Retina (tissue), 1 donor: ENCODE measurements around the gene OTULINL.
"Not testable (repeated sequence)": the region's sequence is repeated elsewhere in the genome, so short reads cannot be mapped to it uniquely, and the experiment has no call there.

ENCODE experiments used
- DNase-seq: peaks from one replicate; pipeline ENCODE4 v3.0.0-alpha.2; 2016

The OTULINL gene

DNA sequence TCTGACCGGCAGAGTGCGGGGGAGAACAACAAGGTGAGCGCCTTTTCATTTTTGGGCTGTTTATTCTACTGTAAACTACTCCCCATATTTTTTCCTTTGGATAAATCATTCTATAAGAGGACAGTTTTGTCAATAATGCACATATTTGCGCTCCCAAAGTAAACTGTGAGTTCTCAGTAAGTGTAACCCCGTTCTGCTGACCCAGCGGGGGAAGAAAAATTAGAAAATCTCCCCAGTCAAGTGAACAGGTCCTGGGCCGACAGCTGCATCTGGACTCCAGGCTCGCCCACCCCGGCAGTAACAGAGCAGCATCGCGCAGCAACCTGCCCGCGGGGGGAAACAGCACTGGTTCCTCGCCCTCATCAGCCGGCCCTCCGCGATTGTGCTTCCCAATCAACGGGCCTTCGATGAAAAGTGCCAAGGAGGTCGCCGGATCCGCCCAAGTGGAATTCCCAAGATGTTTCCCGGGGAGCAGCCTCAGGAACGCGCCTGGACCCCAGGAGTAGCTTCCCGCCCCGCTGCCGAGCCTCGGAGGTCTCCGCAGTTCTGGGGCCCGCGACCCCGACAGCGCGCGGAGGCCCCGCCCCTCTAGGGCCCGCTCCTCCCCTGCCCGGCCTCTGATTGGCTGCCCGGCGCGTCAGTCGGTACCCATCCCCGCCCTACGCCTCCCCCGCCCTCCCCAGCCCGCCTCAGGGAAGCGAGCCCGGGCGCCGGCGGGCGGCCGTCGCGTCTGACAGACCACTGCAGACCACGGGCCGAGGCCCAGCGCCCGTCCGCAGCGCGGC lies at the start of gene OTULINL:
Gene OTULINL, plus strand, starts transcription at position 687 of the 785 bp plus-strand sequence. CDS start 103 bp downstream, outside the sequence.
- peak; percentile 92 for DNase-seq

- DNase-seq = no peak
These were observed 49.4 kb upstream of the OTULINL start for GRCh38 chr5:14532180-14532579.

GRCh38 chr5:14534773-14535172 lies 46.8 kb upstream of the OTULINL start:
- no peak for DNase-seq

GRCh38 chr5:14545308-14545707 lies 36.3 kb upstream of the OTULINL start:
- no peak for DNase-seq

GRCh38 chr5:14545862-14546261 lies 35.7 kb upstream of the OTULINL start:
- no peak for DNase-seq

- no peak for DNase-seq
These were observed 33.9 kb upstream of the OTULINL start for GRCh38 chr5:14547666-14548065.

DNA sequence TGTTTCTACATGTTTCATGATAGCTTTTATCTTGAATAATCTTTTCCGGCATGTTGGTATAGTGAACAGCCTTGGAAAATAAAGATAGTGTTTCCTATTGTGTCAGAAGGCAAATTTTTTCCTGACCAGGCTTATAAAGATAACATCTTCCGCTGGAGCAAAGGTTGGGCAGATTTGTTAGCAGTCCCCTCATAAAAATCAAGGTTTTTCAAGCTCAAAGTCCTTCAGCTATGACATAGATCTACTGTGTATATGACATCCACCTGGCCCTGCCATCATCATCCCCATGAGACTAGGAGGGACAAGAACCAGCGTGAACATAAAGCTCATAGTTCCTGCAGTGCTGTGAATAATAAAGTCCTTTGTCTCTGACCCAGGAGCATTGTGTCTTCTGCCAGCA lies 30.4 kb upstream of the OTULINL start:
- DNase-seq = no peak

- no peak for DNase-seq
These were observed 29.6 kb upstream of the OTULINL start for GRCh38 chr5:14552017-14552416.

DNA sequence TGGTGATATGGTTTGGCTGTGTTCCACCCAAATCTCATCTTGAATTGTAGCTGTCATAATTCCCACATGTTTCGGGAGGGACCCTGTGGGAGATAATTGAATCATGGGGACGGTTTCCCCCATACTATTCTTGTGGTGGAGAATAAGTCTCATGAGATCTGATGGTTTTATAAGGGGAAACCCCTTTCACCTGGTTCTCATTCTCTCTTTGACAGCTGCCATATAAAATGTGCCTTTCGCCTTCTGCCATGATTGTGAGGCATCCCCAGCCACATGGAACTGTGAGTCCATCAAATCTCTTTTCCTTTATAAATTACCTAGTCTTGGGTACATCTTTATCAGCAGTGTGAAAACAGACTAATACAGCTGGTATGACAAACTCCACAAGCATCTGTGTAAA lies 27.3 kb upstream of the OTULINL start:
- not testable (repeated sequence) for DNase-seq

DNA sequence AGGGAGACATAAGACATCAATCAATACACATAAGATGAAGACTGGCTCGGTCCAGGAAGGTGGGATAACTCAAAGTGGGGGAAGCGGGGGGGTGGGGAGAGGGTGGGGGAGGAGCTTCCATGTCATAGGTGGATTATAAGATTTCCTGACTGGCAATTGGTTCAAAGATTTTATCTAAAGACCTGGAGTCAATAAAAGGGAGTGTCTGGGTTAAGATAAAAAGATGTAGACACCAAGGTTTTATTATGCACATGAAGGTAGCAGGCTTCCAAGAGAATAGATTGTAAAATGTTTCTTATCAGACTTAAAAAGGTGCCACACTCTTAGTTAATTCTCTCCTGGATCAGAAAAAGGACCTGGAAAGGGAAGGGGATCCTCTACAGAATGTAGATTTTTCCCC lies 25.6 kb upstream of the OTULINL start:
- no peak for DNase-seq

GRCh38 chr5:14557203-14557770 lies 24.3 kb upstream of the OTULINL start:
- DNase-seq = no peak

DNA sequence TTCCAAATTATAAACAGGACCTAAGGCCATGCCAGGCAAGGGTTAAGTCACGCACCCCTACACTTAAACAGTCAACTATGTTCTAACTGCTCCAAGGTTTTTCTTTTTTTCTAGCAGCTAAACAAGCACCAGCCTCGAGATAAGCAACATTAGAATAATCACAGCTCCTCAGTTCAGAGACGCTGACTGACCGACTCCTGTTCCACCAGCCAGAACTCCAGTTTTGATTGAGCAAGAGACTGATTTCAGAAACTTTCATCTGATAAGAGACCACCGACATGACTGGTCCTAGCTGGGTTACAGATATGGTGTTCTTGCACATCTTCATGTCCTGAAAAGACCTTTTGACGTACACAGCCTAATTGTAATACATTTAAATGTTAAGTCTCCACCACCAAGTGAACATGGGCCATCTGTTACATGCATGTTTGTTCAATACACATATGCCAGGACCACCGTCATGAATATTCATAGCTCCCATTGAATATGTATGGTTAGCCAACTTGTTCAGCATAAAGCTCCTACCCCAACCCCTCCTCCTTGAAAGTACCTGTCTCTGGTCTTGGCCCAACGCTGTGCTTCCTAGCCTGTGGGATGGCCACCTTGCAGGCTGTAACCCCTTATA lies 23.7 kb upstream of the OTULINL start:
- DNase-seq = no peak

DNA sequence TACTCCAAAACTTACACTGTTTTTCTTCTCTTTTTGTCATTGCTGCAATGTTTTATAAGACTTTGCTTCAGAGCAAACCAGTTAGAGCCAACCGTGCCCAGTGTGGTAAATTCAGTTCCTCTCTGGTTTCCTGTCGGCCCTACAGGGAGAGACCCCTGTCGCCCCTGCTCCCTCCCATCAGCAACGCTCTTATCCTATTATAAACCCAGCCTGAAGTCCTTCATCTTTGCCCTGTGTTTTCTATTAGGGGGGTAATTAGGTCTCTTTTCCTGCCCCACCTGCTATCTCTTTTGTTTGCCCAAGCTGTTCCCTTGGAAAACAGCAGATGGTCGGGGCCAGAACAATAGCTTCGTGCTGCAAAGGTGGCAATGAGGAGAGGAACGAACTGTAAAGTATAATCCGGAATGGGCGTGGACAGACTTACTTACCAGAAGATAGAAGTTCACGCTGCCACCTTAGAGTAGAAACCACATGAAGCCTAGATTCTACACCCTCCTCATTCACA lies 21.4 kb upstream of the OTULINL start:
- DNase-seq = peak; percentile 23

GRCh38 chr5:14561741-14562140 lies 19.9 kb upstream of the OTULINL start:
- DNase-seq = no peak

DNA sequence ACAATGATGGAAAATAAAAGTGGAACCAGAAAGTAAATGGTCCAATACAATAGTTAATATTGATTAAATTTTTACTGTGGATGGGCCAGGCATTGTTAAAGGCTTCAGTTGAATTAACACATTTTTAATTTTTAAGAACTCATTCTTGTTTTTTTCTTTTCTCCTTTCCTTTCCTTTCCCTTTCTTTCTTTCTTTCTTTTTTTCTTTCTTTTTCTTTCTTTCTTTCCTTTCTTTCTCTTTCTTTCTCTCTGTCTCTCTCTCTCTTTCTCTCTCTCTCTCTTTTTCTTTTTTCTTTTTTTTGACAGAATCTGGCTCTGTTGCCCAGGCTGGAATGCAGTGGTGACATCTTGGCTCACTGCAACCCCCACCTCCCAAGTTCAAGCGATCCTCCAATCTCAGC lies 13.3 kb upstream of the OTULINL start:
- no peak for DNase-seq

DNA sequence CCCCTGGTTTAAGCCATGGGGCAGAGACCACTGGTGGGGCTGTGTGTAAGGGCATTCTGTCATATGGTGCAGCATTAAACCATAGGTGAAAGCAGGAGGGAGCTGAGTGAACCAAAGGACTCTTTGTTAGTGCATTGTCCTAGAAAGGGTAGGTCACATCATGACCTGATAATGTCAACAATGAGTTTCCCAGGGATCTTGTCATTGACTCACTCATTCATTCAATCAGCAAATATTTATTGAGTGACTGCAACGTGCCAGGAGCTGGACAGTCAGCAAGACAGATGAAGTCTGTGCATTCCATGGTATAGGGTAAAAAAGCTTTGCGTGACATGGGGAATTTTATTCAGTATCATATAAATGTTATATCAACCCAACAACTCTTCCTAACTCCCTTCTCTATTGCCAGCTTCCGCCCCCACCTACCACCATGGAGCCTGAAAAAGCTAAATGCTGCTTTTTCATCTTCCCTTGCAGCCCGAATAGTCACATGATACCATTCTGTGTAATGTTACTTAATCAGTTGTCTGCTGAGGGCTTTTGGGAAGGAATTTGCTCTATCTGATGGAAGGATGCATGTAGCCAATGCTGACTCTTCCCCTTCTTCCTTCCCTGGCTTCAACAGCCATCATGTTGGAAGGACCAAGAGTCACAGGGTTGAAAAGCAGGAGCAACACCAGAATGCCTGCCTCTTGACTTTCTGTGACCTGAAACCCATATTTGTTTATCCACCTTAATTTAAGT lies 11.5 kb upstream of the OTULINL start:
- DNase-seq = no peak

- no peak for DNase-seq
These were observed 9.7 kb upstream of the OTULINL start for GRCh38 chr5:14571901-14572300.

GRCh38 chr5:14572385-14572784 lies 9.2 kb upstream of the OTULINL start:
- no peak for DNase-seq

GRCh38 chr5:14572836-14573235 lies 8.8 kb upstream of the OTULINL start:
- DNase-seq = no peak

- DNase-seq = no peak
These were observed 7.5 kb upstream of the OTULINL start for GRCh38 chr5:14574096-14574495.

DNA sequence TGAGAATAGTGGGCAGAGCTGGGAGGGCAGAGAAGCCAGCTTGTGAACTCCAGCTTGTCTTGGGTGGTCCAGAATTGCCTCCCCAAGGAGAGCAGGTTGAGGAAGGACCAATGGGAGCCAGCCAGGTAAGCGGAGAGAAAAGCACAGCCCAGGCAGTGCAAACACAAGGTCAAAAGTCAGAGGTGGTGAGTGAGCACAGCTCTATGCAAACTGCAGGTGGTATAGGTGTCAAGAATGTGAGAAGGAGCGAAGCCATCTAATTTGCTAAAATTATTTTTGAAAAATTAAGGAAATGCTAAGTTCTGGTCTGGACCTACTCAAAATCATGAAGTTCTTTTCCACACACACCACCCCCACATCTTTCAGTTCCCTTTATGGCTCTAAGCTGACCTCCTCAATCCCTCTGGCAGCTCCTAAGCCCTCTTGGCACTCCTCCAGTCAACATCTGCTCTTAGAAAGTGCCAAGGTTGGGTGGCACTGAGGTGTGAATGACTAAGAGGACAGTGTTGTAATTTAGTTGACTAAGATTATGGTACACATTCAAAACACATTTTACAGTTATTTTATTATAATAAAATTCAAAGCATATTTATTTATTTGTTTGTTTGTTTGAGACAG lies 6.6 kb upstream of the OTULINL start:
- DNase-seq = no peak

- DNase-seq = no peak
These were observed 5.4 kb upstream of the OTULINL start for GRCh38 chr5:14576206-14576605.
